Stimulated activated CD4-positive, alpha-beta T cell treated with anti-CD3 and anti-CD28 coated beads, Interleukin-1b, Interleukin-23, amount 100 ng/mL, for 4 hours (primary cell): ENCODE measurements around the gene TTLL11.
"Not testable (repeated sequence)": the region's sequence is repeated elsewhere in the genome, so short reads cannot be mapped to it uniquely, and the experiment has no call there.

Source experiments
- DNase-seq, 2 donors: peaks; one replicate each; pipeline ENCODE4 v3.0.0-alpha.2; 2020; ENCODE audit warnings: low read depth in 2 of 2

TTLL11 gene

DNA sequence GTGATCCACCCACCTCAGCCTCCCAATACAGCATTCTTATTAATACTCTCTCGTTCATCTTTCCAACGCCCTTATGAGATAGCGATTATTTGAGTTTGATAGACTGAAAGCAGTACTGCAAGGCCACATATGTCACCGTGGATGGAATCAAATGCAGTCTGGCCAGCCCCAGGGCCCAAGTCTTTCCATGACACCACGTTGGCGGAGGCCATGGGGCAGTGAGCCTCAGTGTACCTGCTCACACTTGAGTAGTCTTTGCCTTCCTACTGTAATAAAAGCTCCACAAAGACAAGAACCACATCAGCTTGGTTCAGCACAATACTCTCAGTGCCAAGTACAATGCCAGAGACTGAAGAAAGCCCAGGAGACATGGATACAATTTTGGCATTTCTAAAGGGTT is 88.5 kb downstream of the TTLL11 start:
- no peak for DNase-seq

- DNase-seq, result no peak
Measured at GRCh38 chr9:122001491-122002201, 91.5 kb downstream of the TTLL11 start.

GRCh38 chr9:122000526-122000925 is 92.6 kb downstream of the TTLL11 start:
- not testable (repeated sequence) for DNase-seq

GRCh38 chr9:121999556-121999955 is 93.6 kb downstream of the TTLL11 start:
- DNase-seq, result no peak

GRCh38 chr9:121998513-121999049 is 94.5 kb downstream of the TTLL11 start:
- no peak for DNase-seq

DNA sequence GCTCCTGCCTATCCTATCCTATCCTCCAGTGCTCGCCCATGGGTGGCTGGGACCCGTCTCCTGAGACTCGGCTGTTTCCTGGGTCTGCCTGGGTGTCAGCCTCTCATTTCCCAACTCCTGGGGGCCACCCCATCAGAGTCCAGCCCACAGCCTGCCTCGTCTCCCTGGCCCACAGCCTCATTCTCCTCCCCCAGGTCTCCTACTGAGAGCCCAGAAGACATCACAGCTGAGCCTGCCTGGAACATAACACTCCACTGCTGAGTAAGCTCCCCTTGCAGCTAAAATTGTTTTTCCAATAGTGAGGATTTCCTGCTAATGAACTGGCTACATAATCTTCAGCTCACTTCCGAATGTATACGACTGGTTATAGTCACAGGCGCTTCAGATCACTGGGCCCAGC is 95.3 kb downstream of the TTLL11 start:
- no peak for DNase-seq

- no peak for DNase-seq
Measured at GRCh38 chr9:121996783-121997182, 96.3 kb downstream of the TTLL11 start.

DNA sequence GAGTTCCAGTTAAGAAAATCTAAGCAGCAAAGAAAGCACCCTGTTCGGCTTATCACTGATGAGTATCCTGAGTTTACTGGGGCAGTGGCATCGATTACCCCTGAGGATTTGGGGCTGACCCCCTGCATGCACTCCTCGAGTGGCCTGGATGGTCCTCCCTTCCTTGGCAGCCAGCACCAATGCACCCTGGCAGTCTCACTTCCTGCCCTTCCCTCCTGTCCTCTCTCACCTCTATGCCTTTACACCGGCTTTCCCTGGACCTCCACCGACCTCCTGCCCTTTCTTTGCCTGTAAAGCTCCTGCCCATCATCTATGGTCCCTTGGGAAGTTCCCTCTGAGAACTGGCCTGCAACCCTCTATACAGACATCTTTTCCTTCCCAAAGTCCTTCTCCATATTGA is 97.1 kb downstream of the TTLL11 start:
- no peak for DNase-seq

DNA sequence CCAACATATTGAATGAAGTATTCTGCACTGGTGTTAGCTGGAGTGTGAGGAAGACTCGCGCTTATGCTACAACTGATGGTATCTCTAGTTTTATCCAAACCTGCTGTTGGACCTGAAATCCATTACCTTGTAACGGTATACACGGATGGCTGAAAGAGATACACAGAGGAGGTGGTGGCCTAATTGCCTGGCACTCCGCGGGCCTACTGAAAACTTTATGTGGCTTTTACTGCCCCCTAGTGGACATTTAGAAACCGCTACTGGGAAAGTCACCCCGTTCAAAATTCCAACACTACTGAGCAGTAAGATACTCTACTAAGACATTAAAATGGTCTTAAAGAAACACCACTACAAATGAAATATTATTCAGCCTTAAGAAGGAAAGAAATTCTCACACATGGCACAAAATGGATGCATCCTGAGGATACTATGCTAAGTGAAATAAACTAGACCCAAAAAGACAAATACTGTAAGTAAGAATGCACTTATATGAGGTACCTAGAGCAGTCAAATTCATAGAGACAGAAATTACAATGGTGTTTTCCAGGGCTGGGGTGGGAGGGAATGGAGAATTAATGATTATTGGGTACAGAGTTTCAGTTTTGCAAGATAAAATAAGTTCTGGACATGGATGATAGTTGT is 100.4 kb downstream of the TTLL11 start:
- peak; percentile 7 for DNase-seq

- no peak for DNase-seq
Measured at GRCh38 chr9:121991307-121991661, 101.8 kb downstream of the TTLL11 start.

DNA sequence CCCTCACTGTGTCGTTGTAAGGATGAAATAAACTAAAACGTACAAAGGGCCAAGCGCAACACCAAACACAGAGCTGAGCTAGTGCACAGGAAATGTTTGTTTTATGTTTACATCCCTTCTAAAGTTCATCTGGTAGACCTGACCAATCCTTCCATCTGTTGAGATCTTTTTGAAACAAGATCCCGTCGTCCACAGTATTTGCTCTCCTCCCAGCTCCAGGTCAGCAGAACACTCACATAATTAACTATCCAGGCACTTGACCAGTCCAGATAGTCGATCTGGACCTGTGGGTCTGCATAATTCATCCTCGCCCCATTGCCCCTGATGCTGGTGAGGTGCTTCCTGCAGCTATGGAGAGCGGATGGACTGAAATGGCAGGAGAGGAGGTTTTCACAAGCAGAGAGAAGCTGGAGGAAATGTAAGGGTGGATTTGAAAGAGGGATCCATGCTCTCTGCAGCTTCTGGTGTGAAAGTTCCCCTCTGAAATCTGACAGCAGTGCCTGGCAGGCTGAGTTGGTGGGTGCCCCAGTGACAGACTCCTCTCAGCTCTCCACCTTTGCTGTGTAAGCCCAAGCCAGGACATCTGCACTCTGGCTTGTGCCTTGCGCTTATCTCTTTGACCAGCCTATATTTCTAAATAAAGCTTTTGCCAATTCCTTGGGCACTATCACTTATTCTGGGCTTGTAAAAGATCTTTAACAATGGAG is 102.4 kb downstream of the TTLL11 start:
- no peak for DNase-seq

DNA sequence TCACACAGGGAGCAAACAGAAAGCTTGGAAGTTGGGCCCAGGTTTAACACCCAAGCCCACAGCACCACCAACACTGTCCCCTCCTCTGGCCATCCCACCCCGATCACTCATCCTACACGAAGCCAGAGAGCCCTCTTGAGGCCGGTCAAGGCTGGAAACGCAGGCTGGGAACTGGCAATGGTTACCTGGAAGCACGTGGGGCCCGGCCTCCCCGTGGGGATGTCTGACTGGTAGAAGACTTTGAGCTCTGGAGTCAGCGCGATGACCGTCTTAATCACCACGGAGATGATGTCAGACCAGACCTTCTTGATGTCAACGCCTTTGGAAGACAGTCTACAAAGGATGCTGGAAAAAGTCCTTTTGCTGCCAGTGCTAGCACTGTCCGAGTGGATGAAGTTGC is 104.1 kb downstream of the TTLL11 start:
- no peak for DNase-seq

- no peak for DNase-seq
Measured at GRCh38 chr9:121987314-121987713, 105.8 kb downstream of the TTLL11 start.

DNA sequence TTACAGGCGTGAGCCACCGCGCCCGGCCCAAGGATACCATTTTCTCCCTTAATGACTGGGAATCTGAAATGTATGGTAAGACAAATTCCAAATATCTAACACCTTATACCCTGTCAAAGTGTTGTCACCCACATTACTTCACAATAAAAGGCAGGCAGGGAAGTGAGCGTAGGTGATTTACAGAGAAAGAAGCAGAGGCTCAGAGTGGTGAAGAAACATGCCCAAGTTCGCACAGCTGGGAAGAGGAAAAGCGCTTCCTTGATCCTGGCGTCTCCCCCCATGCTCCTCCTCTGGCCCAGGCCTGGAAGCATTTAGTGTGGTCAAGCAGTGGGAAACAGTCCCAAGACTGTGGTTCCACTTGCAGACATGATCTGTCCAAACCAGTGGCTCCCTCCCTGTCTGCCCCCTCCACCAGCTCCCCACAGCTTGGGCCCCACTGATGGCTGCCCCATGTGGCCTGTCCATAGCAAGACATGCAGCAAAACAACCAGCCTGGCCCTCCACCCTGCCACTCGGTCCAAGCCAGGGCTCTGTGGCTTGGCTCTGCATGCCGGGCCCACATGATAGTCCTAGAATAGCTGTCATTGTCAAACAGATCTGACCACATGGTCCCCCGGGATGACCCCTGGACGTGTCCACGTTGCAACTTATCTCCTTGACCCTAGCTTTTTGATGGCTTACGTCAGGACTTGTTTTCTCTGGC is 107.2 kb downstream of the TTLL11 start:
- no peak for DNase-seq

GRCh38 chr9:121984726-121985402 is 108.2 kb downstream of the TTLL11 start:
- DNase-seq, result no peak

DNA sequence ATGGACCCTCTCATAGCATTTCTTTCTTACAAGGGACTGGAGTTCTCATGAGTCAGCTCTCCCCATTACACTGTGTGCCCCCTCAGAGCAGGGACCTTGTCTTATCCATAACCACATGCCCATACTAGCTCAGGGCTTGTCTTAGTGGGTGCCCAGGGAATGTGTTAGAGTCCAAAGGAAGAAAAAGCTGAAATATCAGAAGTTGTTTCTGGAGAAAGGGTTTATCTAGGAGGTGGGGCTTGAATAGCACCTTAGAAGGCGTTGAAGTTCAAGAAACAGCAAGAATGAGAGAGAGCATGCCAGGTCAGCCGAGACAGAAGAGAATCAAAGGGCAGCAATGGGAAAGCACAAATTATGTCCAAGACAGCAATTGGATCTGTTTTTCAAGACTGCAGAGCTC is 109.4 kb downstream of the TTLL11 start:
- DNase-seq, result no peak

GRCh38 chr9:121981118-121981883 is 111.8 kb downstream of the TTLL11 start:
- no peak for DNase-seq

- DNase-seq, result not testable (repeated sequence)
Measured at GRCh38 chr9:121980665-121981064, 112.4 kb downstream of the TTLL11 start.

DNA sequence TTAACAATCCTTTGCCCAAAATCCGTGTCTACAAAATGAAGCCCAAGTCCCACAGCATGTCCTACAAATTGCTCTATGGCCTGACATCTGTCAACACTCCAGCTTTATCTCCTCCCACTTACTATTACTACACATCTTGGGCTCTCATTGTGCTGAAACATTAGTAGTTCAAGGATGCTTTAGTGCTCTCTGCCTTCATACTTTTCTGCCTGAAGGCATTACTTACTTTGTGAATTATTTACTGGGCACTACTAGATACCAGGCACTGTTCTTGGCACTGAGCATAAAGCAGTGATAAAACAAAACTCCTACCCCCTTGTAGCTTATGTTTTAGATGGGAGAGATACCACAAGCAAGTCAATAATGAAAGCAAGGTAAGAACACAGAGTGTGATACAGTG is 113.4 kb downstream of the TTLL11 start:
- no peak for DNase-seq

DNA sequence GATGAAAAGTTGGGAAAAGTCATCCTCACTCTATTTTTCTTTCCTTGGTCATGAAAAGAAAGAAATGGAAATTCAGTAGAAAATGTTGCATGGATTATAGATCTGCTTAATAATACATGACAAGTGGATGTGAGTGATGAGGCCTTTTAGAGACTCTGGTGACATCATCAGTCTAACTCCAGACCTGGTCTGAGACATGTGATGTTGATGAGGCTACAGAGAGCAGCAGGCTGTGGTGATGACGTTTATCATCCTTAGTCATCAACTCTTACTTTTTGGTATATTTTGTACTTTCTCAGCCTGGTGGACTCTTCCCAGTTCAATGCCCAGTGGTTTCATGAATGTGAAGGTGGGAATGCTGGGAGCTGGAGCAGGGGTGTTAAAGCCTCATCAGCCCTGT is 116.4 kb downstream of the TTLL11 start:
- no peak for DNase-seq

DNA sequence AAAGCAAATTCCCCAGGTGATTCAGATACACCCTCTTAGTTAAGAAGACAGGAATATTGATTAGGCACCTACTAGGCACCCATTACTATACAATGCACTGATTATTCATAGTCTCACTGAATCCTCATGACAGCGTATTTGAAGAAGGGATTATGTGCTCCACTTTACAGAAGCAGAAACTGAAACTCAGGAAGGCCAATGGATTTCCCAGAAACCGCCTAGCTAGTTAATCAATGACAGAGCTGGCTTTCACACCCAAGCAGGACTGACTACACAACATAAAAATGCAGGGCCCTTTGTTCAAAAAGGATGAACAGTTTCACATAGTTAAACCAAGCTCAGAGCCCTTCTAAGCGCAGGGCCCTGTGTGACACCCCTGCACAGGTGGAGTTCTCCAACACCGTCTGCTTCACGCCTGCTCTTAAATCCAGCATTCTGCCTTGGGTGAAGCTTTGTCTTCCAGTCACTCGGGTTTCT is 117.3 kb downstream of the TTLL11 start:
- DNase-seq, result no peak
